IPS-15b (cell line): ENCODE measurements around the gene SRRM2.

Source experiments
- H3K27me3 ChIP-seq: one replicate; pipeline ENCODE4 v1.6.1; 2013; ENCODE audit warnings: low read length; ENCODE audit not compliant: control insufficient read depth, insufficient read depth
- H3K36me3 ChIP-seq: one replicate; pipeline ENCODE4 v1.6.1; 2013; ENCODE audit warnings: low read length; ENCODE audit not compliant: control insufficient read depth, insufficient read depth
- H3K4me1 ChIP-seq: one replicate; pipeline ENCODE4 v1.6.1; 2013; ENCODE audit warnings: mild to moderate bottlenecking, low read length; ENCODE audit not compliant: control insufficient read depth, insufficient read depth
- H3K4me3 ChIP-seq: one replicate; pipeline ENCODE4 v1.5.1; 2013; ENCODE audit warnings: low read depth, low read length
- H3K9ac ChIP-seq: one replicate; pipeline ENCODE4 v1.6.1; 2013; ENCODE audit warnings: low read depth, mild to moderate bottlenecking, low read length
- H3K9me3 ChIP-seq: one replicate; pipeline ENCODE4 v1.6.1; 2013; ENCODE audit warnings: mild to moderate bottlenecking, low read length; ENCODE audit not compliant: control insufficient read depth, insufficient read depth

Gene SRRM2

DNA sequence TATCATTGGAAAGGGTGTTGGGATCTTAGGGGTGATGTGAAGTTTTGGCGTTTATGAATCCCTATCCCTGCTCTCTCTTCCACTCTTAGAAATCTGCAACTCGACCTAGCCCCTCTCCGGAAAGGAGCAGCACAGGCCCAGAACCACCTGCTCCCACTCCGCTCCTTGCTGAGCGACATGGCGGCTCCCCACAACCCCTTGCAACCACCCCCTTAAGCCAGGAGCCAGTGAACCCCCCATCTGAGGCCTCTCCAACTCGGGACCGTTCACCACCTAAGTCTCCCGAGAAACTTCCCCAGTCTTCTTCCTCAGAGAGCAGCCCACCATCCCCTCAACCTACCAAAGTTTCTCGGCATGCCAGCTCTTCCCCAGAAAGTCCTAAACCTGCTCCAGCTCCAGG, 9.0 kb downstream of the SRRM2 start:
- Histone ChIP-seq H3K4me1 (no peaks in the 10 kb centered on the region), H3K4me3 (no peak overlapping the region), H3K9ac (no peak overlapping the region), H3K27me3 (no peaks in the 10 kb centered on the region), H3K9me3 (peaks cover 7% of the 10 kb centered on the region), H3K36me3 (peaks cover 92% of the 10 kb centered on the region)

DNA sequence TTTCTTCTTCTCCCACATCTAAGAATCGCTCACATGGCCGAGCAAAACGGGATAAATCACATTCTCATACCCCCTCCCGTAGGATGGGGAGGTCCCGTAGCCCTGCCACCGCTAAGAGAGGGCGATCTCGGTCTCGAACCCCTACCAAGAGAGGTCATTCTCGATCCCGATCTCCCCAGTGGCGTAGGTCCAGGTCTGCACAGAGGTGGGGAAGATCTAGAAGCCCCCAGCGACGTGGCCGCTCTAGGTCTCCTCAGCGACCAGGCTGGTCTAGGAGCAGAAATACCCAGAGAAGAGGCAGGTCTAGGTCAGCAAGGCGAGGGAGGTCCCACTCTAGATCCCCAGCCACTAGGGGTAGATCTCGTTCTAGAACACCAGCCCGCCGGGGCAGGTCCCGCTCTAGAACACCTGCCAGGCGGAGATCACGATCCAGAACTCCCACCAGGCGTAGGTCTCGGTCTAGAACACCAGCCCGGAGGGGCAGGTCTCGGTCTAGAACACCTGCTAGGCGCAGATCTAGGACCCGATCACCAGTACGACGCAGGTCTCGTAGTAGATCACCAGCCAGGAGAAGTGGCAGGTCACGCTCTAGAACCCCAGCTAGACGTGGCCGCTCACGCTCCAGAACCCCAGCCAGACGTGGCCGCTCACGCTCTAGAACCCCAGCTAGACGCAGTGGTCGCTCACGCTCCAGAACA, 9.6 kb downstream of the SRRM2 start:
- H3K4me1 ChIP-seq, result no peaks in the 10 kb centered on the region
- H3K4me3 ChIP-seq, result no peak overlapping the region
- H3K9me3 ChIP-seq, result peaks cover 7% of the 10 kb centered on the region
- H3K27me3 ChIP-seq, result no peaks in the 10 kb centered on the region
- H3K36me3 ChIP-seq, result peaks cover 94% of the 10 kb centered on the region
- no peak overlapping the region for H3K9ac ChIP-seq

DNA sequence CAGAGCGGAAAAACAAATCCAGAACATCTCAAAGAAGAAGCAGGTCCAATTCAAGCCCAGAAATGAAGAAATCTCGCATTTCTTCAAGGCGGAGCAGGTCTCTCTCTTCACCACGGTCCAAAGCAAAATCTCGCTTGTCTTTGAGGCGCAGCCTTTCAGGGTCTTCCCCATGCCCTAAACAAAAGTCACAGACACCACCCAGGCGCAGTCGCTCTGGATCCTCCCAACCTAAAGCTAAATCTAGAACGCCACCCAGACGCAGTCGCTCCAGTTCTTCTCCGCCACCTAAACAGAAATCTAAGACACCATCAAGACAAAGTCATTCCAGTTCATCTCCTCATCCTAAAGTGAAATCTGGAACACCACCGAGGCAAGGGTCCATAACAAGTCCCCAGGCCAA, 10.3 kb downstream of the SRRM2 start:
- H3K36me3 ChIP-seq, result peaks cover 95% of the 10 kb centered on the region
- H3K27me3 ChIP-seq, result no peaks in the 10 kb centered on the region
- H3K9me3 ChIP-seq, result peaks cover 7% of the 10 kb centered on the region
- H3K9ac ChIP-seq, result no peak overlapping the region
- no peaks in the 10 kb centered on the region for H3K4me1 ChIP-seq
- no peak overlapping the region for H3K4me3 ChIP-seq

DNA sequence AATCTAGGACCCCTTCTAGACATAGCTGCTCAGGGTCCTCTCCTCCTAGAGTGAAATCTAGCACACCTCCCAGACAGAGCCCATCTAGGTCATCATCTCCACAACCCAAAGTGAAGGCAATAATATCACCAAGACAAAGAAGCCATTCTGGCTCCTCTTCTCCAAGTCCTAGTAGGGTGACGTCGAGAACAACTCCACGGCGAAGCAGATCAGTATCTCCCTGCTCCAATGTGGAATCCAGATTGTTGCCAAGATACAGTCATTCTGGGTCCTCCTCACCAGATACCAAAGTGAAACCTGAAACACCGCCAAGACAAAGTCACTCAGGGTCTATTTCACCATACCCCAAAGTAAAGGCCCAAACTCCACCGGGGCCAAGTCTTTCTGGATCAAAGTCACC, 10.7 kb downstream of the SRRM2 start:
- H3K4me3 ChIP-seq, result no peak overlapping the region
- H3K9ac ChIP-seq, result no peak overlapping the region
- peaks cover 7% of the 10 kb centered on the region for H3K9me3 ChIP-seq
- no peaks in the 10 kb centered on the region for H3K27me3 ChIP-seq
- H3K36me3 ChIP-seq, result peaks cover 96% of the 10 kb centered on the region
- H3K4me1 ChIP-seq, result no peaks in the 10 kb centered on the region

DNA sequence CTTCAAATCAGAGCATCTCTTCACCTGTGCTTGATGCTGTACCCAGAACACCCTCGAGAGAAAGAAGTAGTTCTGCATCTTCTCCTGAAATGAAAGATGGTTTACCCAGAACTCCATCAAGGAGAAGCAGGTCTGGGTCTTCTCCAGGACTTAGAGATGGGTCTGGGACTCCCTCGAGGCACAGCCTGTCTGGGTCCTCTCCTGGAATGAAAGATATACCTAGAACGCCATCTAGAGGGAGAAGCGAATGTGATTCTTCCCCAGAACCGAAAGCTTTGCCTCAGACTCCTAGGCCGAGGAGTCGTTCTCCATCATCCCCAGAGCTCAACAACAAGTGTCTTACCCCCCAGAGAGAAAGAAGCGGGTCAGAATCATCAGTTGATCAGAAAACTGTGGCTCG, 12.3 kb downstream of the SRRM2 start:
- Histone ChIP-seq H3K9ac (no peak overlapping the region), H3K27me3 (no peaks in the 10 kb centered on the region), H3K9me3 (peaks cover 7% of the 10 kb centered on the region), H3K36me3 (peaks cover 97% of the 10 kb centered on the region), H3K4me3 (no peak overlapping the region), H3K4me1 (no peaks in the 10 kb centered on the region)

DNA sequence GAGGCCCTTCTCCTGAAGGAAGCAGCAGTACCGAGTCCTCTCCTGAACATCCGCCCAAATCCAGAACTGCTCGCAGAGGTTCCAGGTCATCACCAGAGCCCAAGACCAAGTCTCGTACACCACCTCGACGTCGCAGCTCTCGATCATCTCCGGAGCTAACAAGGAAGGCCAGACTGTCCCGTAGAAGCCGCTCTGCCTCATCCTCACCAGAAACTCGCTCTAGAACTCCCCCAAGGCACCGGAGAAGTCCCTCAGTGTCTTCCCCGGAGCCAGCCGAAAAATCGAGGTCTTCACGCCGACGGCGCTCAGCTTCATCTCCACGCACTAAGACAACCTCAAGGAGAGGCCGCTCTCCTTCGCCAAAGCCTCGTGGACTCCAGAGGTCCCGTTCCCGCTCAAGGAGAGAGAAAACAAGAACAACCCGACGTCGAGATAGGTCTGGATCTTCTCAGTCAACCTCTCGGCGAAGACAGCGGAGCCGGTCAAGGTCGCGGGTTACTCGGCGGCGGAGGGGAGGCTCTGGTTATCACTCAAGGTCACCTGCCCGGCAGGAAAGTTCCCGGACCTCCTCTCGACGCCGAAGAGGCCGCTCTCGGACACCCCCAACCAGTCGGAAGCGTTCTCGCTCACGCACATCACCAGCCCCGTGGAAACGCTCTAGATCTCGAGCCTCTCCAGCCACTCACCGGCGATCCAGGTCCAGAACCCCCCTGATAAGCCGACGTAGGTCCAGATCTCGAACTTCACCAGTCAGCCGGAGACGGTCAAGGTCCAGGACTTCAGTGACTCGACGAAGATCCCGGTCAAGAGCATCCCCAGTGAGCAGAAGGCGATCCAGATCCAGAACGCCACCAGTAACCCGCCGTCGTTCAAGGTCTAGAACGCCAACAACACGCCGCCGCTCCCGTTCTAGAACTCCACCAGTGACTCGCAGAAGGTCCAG, 13.3 kb downstream of the SRRM2 start:
- no peaks in the 10 kb centered on the region for H3K27me3 ChIP-seq
- no peak overlapping the region for H3K9ac ChIP-seq
- no peaks in the 10 kb centered on the region for H3K4me1 ChIP-seq
- H3K36me3 ChIP-seq, result peaks cover 99% of the 10 kb centered on the region
- H3K9me3 ChIP-seq, result peaks cover 7% of the 10 kb centered on the region
- H3K4me3 ChIP-seq, result no peak overlapping the region

DNA sequence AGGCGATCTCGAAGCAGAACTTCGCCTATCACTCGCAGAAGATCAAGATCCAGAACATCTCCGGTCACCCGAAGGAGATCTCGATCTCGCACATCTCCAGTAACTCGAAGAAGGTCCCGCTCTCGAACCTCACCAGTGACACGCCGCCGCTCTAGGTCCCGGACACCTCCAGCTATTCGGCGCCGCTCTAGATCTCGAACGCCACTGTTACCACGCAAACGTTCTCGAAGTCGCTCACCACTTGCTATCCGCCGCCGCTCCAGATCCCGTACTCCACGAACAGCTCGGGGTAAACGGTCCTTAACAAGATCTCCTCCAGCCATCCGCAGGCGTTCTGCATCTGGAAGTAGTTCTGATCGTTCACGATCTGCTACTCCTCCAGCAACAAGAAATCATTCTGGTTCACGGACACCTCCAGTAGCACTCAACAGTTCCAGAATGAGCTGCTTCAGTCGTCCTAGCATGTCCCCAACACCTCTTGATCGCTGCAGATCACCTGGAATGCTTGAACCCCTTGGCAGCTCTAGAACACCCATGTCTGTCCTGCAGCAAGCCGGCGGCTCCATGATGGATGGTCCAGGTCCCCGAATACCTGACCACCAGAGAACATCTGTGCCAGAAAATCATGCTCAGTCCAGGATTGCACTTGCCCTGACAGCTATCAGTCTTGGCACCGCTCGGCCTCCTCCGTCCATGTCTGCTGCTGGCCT, 14.1 kb downstream of the SRRM2 start:
- Histone ChIP-seq H3K36me3 (peaks cover 99% of the 10 kb centered on the region), H3K27me3 (no peaks in the 10 kb centered on the region), H3K4me3 (no peak overlapping the region), H3K9me3 (peaks cover 7% of the 10 kb centered on the region), H3K4me1 (no peaks in the 10 kb centered on the region), H3K9ac (no peak overlapping the region)

DNA sequence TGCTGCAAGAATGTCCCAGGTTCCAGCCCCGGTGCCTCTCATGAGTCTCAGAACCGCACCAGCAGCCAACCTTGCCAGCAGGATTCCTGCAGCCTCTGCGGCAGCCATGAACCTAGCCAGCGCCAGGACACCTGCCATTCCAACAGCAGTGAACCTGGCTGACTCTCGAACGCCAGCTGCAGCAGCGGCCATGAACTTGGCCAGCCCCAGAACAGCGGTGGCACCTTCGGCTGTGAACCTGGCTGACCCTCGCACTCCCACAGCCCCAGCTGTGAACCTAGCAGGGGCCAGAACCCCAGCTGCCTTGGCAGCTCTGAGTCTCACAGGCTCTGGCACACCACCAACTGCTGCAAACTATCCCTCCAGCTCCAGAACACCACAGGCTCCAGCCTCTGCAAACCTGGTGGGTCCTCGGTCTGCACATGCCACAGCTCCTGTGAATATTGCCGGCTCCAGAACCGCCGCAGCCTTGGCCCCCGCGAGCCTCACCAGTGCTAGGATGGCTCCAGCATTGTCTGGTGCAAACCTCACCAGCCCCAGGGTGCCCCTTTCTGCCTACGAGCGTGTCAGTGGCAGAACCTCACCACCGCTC, 14.8 kb downstream of the SRRM2 start:
- Histone ChIP-seq H3K9me3 (peaks cover 4% of the 10 kb centered on the region), H3K4me1 (no peaks in the 10 kb centered on the region), H3K36me3 (peaks cover 95% of the 10 kb centered on the region), H3K27me3 (no peaks in the 10 kb centered on the region), H3K9ac (no peak overlapping the region), H3K4me3 (no peak overlapping the region)

DNA sequence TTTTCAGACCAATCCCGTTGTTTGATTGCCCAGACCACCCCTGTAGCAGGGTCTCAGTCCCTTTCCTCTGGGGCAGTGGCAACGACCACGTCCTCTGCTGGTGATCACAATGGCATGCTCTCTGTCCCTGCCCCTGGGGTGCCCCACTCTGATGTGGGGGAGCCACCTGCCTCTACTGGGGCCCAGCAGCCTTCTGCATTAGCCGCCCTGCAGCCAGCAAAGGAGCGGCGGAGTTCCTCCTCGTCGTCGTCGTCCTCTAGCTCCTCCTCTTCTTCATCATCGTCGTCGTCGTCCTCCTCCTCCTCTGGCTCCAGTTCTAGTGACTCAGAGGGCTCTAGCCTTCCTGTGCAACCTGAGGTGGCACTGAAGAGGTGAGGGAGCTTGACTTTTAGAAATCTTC, 15.5 kb downstream of the SRRM2 start:
- H3K9me3 ChIP-seq, result no peaks in the 10 kb centered on the region
- H3K4me1 ChIP-seq, result no peaks in the 10 kb centered on the region
- no peak overlapping the region for H3K4me3 ChIP-seq
- H3K36me3 ChIP-seq, result peaks cover 88% of the 10 kb centered on the region
- H3K9ac ChIP-seq, result no peak overlapping the region
- no peaks in the 10 kb centered on the region for H3K27me3 ChIP-seq

DNA sequence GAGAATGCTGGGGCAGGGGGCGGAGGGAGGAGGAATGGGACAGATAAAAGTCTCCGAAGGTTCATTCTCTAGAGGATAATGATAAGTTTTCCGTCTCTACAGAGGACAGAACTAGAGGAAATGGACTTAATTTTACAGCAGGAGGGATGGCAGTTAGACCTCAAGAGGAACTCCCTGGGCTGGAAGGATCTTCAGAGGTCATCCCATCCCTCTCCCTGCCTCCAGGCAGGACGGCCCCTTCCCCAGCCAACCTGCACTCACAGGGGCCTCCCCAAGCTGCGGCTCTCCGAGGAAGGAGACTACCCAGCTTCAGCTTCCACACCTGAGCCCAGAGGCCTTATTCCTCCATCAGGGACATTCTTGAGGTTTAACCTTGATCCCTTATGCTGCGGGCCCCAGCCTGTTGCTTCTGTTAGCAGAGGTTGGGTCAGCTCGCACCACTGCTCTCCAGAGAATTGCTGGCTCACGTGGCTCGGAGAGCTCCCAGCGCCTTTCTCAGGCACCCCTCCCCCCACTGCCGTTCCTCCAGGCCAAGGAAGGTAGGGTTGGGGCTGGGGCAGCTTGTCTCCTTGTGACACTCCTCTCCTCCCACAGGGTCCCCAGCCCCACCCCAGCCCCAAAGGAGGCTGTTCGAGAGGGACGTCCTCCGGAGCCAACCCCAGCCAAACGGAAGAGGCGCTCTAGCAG, 16.1 kb downstream of the SRRM2 start:
- H3K9ac ChIP-seq, result no peak overlapping the region
- no peak overlapping the region for H3K4me3 ChIP-seq
- no peaks in the 10 kb centered on the region for H3K4me1 ChIP-seq
- peaks cover 86% of the 10 kb centered on the region for H3K36me3 ChIP-seq
- no peaks in the 10 kb centered on the region for H3K27me3 ChIP-seq
- no peaks in the 10 kb centered on the region for H3K9me3 ChIP-seq

DNA sequence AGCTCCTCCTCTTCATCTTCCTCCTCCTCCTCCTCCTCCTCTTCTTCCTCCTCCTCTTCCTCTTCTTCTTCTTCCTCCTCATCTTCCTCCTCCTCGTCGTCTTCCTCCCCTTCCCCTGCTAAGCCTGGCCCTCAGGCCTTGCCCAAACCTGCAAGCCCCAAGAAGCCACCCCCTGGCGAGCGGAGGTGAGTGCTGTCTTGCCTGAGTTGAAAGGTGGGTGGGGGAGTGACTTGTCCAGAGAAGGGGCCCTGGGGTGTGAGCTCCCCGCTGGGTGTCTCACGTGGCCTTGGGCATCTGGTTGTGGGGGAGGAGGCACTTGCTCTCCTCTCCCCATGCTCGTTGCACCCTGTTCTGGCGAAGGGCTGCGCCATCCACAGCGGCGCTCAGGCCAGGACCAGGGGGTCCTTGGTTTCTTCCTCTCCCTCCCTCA, 16.7 kb downstream of the SRRM2 start:
- Histone ChIP-seq H3K4me3 (no peak overlapping the region), H3K9me3 (no peaks in the 10 kb centered on the region), H3K27me3 (no peaks in the 10 kb centered on the region), H3K36me3 (peaks cover 85% of the 10 kb centered on the region), H3K4me1 (no peaks in the 10 kb centered on the region), H3K9ac (no peak overlapping the region)
